ENCODE results near the gene CYP26B1. TPM values are rescaled to one million over a fixed set of nuclear protein-coding genes. Genes with fewer than 3 reads are reported as not detected.

Gene CYP26B1
- total RNA-seq, 1 donor from 2014 or later: 7.0 TPM

GRCh38 chr2:72118386-72118785 is 29.3 kb downstream of the CYP26B1 start:
- intact Hi-C loops (cut with DNase I): no loop called here
- no peak for DNase-seq (ENCODE audit: low spot score)

DNA sequence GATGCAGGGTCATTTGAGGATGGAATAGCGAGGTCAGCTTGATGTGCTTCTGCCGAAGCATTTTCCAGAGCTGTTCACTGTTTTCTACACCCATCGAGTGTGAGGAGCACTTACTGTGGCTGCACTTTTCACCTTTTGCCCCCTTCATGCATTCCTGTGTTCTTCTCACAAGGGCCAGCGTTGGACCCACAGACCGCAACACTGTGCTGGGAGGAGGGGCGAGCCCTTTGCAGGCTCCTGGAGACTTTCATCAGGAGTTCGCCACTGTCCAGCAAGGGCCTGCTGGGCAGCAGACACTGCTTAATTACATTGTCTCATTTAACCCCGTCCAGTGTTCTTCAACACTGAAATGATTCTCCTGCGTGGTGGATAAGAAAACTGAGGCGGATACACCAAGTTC is 29.9 kb downstream of the CYP26B1 start:
- no peak for DNase-seq (ENCODE audit: low spot score)
- intact Hi-C loops (cut with DNase I): no loop called here

- intact Hi-C loops (cut with DNase I): no loop called here
- peak; percentile 12 for DNase-seq (ENCODE audit: low spot score)
These were observed 30.6 kb downstream of the CYP26B1 start for GRCh38 chr2:72117029-72117428.

DNA sequence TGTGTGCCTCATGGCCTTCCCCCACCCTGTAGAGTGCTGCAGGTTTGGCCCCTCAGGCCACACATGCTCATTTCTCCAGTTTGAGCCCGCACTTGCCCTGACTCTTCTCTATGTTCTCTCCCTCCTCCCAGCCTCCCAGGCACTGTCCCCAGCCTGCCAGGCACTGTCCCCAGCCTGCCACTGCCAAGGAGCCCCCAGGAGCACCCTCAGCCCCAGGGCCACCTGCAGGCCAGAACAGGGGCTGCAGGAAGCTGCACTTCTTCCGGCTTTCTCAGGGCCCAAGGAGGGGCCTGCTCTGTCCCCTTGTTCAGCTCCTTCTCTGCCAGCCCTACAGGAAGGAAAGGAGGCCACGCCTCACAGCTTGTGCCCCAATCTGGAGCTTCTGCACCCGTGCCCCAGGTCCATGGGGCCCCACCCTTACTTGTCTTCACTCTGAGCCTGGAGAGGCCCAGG is 31.6 kb downstream of the CYP26B1 start:
- intact Hi-C loops (cut with DNase I): no loop called here

GRCh38 chr2:72115110-72116080 is 32.3 kb downstream of the CYP26B1 start:
- DNase-seq (ENCODE audit: low spot score): peak; percentile 71
- intact Hi-C loops (cut with DNase I): no loop called here

More for the DNA sequence above, 31.6 kb downstream of the CYP26B1 start:
- DNase-seq (ENCODE audit: low spot score): peak; percentile 57

DNA sequence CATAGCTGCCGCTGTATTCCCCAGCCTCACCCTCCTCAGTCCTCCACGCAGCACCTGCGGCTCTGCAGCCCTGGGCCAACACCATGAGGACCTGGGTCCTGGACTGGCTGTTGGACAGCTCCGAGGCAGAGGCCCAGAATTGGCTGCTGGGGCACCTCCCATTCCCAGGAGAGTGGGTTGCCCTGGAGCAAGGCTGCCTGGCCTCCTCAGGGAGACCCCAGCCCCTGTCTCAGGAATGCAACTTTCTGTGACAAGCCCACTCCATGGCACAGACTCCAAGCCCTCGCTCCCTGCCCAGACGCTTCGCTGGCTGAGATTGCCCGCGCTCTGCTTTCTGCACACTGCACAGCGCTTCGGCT is 33.0 kb downstream of the CYP26B1 start:
- DNase-seq (ENCODE audit: low spot score): peak; percentile 61
- intact Hi-C loops (cut with DNase I): no loop called here

DNA sequence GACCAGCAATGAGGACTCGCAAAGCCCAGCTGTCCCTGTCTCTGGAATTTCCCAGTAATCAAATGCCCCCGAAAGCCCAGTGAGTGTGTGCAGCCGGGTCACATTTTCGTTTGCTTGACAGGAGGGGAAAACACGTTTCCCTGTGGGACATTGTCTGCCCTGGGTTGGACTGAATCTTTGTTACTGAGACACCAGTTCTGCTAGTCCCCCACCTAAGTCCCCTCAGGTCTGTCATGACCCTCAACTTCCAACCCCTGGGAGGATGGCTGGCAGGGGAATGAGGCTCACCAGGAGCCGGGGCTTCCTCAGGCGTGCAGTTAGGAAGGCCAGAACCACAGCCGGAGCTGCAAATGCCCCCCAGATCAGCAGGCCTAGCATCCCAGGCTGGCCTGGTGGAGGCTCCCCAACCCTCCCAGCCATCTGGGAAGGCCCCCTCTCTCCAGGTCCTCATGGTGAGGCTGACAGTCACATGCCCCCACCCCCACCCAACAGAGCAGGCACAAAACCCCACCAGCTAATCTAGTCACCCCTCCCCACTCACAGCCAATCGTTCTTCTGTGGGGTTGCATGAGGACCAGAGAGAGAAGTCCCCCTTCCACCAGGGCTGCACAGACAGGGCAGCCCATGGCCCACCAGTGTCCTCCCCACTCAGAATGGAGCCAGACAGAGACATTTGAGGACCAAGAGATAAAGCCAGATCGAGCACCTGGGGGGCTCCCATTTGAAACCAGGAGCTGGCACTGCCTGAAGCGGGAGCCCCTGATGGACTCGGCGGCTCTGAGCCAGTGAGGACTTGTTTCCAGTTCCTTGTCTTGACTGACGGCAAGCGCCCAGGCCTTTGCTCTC is 33.6 kb downstream of the CYP26B1 start:
- peak; percentile 57 for DNase-seq (ENCODE audit: low spot score)
- intact Hi-C loops (cut with DNase I): no loop called here

DNA sequence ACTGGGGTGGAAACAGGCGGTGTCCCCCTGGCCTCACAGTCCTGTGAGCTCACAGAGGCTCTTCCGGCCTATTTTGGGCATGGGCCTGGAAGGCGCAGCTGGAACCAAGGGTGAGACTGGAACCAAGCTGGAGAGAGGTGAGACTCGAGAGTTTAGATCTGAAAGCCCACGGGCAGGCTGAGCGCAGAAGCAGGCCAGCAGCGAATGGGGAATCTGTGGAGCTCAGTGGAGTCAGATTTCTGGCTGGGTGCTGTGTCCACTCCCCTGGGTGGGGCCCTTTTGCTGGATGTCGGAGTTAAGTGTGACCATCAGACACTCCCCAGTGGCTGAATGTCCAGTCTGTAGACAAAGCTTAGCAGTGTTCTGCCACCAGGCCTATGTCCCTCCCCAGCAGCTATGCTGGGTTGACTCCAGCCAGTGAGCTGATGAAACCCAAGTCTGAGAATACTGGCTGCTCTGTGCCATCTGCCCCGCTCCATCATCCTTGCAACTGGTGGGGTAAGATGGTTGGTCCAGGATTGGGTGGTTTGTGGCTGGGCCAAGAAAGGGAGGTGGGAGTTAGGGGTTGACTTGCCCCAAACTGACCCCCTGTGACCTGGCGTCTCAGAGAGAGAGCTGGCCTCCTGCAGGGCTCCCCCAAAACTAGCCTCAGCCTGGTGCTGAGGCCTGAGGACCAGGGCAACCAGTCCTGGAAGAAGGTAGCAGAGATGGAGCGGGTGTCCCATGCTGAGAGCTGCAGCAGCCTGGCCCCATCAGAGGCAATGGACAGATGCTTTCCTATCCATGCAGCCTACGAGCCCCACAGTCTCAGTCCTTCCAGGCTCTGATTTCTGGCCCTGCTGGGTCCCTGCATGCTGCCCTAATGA is 34.4 kb downstream of the CYP26B1 start:
- intact Hi-C loops (cut with DNase I): no loop called here
- peak; percentile 66 for DNase-seq (ENCODE audit: low spot score)

- DNase-seq (ENCODE audit: low spot score): peak; percentile 43
- intact Hi-C loops (cut with DNase I): no loop called here
These were observed 35.3 kb downstream of the CYP26B1 start for GRCh38 chr2:72112401-72112800.

DNA sequence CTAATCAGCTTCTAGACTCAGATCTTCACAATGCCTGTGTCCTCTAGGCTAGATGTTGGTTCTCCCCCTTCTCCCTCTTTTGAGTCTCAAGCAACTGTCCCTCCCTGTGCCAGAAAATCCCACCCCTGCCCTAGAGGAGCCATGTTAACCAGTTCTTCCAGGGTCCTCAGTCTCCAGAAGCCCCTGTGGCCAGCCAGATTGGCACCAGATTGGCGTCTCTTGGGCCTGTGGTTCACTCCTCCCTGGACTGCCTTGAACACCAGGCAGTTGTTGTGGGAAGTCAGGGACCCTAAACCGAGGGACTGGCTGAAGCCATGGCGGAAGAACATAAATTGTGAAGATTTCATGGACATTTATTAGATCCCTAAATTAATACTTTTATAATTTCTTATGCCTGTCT is 36.6 kb downstream of the CYP26B1 start:
- peak; percentile 35 for DNase-seq (ENCODE audit: low spot score)
- intact Hi-C loops (cut with DNase I): no loop called here

DNA sequence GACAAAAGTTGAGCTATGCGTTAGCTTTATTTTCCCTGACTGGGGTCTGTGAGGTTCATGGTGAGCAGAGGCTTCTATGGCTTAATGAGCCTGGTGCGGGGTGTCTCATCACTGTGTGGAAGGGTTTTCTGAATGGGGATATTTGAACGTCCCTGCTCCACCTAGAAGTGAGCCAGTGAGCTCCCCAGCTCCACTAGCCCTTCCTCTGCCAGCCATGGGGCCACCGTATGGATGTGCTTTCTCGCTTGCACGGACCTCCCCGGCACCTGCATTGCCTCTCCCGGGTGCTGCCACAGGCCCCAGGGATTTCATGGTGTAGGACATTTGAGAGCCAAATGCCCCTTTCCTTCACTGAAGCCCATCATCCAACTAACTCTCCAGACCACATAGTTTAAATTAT is 37.8 kb downstream of the CYP26B1 start:
- peak; percentile 17 for DNase-seq (ENCODE audit: low spot score)
- intact Hi-C loops (cut with DNase I): no loop called here

DNA sequence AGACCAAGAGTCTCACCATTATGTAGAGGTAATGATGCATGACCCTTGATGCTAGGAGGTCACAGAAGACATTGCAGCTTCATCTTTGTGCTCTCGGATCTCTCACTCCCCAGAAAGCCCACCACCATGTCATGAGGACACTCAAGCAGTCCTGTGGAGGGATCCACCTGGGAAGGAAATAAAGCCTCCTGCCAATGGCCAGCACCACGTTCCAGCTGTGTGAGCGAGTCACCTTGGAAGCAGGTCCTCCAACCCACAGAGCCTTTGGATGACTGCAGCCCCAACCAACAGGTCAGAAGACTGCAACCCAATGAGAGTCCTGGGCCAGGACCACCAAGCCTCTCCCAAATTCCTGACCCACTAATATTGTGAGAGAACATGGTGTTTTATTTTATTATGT is 38.4 kb downstream of the CYP26B1 start:
- intact Hi-C loops (cut with DNase I): no loop called here
- DNase-seq (ENCODE audit: low spot score): peak; percentile 39

- no peak for DNase-seq (ENCODE audit: low spot score)
- intact Hi-C loops (cut with DNase I): no loop called here
These were observed 39.5 kb downstream of the CYP26B1 start for GRCh38 chr2:72108121-72108520.

- intact Hi-C loops (cut with DNase I): no loop called here
- peak; percentile 22 for DNase-seq (ENCODE audit: low spot score)
These were observed 40.7 kb downstream of the CYP26B1 start for GRCh38 chr2:72106978-72107377.

DNA sequence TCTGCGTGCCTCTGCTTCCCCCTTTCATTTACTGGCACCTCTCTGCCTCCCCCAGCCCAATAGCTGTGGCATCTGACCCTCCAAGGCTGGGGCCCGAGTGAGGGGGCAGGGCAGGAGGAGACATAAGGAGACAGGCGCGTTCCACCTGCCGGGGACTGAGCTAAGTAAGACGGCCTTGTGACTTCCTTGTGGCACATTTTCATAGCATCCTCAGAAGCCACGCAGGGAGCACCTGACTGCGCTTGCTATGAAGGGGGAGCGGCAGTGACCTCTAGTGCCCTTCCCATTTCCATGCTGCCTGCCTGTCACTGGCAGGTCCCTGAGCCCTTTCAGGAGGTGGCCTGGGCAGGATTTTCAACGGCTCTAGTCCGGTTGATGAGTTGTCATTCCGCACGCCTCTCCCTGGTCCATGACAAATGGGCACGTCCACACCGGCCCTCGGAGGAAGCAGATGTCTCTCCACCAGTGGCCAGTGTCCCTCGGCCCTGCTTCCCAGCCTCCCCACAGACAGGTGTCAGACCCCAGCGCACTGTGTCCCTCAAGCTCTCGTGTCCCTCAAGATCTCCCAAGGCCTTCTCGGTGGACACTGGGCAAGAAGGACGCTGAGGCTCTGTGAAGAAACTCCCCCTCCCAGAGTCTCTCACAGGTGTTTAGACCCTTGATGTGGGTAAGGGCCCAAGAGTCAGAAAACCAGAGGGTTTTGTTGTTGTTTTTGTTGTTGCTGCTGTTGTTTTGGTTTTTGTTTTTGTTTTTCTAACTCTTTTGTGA is 42.7 kb downstream of the CYP26B1 start:
- DNase-seq (ENCODE audit: low spot score): peak; percentile 69
- intact Hi-C loops (cut with DNase I): no loop called here

DNA sequence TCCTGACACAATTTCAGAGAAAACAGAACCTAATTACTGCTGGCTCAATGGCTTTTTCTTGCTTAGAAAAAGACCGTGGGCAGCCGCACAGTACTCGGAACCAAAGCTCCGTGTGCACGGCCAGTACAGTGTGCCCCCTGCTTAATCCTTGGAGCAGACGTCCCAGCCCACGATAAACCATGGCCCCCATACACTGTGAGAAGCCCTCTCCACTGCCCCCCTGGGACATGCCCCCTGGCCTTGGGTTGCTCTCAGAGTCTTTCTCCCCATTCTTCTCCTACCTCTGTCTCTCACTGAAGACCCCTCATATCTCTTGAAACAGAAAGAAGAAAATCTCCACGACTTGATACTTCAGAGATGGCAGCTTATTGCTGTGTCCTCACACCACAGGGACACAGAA is 44.0 kb downstream of the CYP26B1 start:
- DNase-seq (ENCODE audit: low spot score): peak; percentile 63
- intact Hi-C loops (cut with DNase I): no loop called here

- intact Hi-C loops (cut with DNase I): no loop called here
These were observed 44.5 kb downstream of the CYP26B1 start for GRCh38 chr2:72103161-72103560.

DNA sequence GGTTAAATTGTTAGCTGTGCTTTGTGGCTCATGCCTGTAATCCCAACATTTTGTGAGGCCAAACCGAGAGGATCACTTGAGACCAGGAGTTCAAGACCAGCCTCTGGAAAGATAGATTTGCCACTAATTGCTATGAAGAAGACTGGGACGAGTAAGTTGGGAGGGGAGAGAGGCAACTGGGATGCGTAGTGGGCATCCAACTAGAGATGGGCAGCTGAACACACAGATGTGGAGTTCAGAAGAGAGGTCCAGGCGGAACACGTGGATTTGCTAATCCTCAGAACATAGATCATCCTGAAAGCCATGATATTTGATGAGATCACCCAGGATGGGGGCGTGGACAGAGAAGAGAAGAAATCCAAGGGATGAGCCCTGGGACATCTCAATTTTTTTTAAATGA is 48.7 kb downstream of the CYP26B1 start:
- DNase-seq (ENCODE audit: low spot score): no peak
- intact Hi-C loops (cut with DNase I): no loop called here

More at GRCh38 chr2:72103161-72103560, 44.5 kb downstream of the CYP26B1 start:
- DNase-seq (ENCODE audit: low spot score): no peak

GRCh38 chr2:72097276-72097675 is 50.4 kb downstream of the CYP26B1 start:
- intact Hi-C loops (cut with DNase I): no loop called here
- DNase-seq (ENCODE audit: low spot score): no peak
